ENCODE measurements around the gene CADM1. TPM values are rescaled to one million over a fixed set of nuclear protein-coding genes. Genes with fewer than 3 reads are reported as not detected.
"Not testable (repeated sequence)": the region's sequence is repeated elsewhere in the genome, so short reads cannot be mapped to it uniquely, and the experiment has no call there.

CADM1 gene
- total and polyA plus RNA-seq, 9 of the 15 experiments (the other 6 are each of a cell fraction or from before 2014, with no cell fraction given): 0.42 TPM; not detected in 8

DNA sequence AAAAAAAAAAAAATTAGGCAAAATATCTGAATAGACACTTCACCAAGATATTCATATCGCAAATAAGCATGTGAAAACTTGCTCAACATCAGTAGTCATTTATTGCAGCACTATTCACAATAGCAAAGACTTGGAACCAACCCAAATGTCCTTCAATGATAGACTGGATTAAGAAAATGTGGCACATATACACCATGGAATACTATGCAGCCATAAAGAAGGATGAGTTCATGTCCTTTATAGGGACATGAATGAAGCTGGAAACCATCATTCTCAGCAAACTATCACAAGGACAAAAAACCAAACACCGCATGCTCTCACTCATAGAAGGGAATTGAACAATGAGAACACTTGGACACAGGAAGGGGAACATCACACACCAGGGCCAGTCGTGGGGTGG is 29.9 kb downstream of the CADM1 start:
- H3K9me3 ChIP-seq (replicated peaks; ENCODE audit: control insufficient read depth, insufficient read depth, low read depth, low read length); H2AFZ ChIP-seq (ENCODE audit: low read depth, low read length); CTCF ChIA-PET (ENCODE audit: low intra/inter-chr PET ratio); H3K4me1 ChIP-seq (replicated peaks in 1 of 2; ENCODE audit: control insufficient read depth in 2 of 2, insufficient read depth in 2 of 2, low read length in 2 of 2); ATAC-seq; POLR2A ChIA-PET; H3K27me3 ChIP-seq (ENCODE audit: control insufficient read depth in 2 of 2, insufficient read depth in 2 of 2, low read length in 2 of 2); in situ Hi-C loops (cut with MboI); H3K36me3 ChIP-seq (ENCODE audit: control insufficient read depth, insufficient read depth, low read length); BruUV-seq (replicated peaks); H3K27ac ChIP-seq (ENCODE audit: extremely low read depth, low read depth, low read length); H3K4me2 ChIP-seq (ENCODE audit: insufficient read depth, low read length); intact Hi-C loops (cut with micrococcal nuclease); H3K79me2 ChIP-seq (ENCODE audit: control insufficient read depth, insufficient read depth, low read length); H3K9me1 ChIP-seq (ENCODE audit: control insufficient read depth, insufficient read depth, low read length); H4K20me1 ChIP-seq (replicated peaks; ENCODE audit: control insufficient read depth, insufficient read depth, low read length); H3K9ac ChIP-seq (ENCODE audit: insufficient read depth in 1 of 2, low read depth in 2 of 2, low read length in 2 of 2); DNase-seq (ENCODE audit: extremely low read depth in 1 of 4, low spot score in 3 of 4); H3K4me3 ChIP-seq; FAIRE-seq: not testable (repeated sequence)
- WGBS (ENCODE audit: insufficient coverage, low coverage, missing lambda C conversion rate): 0% methylated on average over 2 of the region's 3 CpGs

DNA sequence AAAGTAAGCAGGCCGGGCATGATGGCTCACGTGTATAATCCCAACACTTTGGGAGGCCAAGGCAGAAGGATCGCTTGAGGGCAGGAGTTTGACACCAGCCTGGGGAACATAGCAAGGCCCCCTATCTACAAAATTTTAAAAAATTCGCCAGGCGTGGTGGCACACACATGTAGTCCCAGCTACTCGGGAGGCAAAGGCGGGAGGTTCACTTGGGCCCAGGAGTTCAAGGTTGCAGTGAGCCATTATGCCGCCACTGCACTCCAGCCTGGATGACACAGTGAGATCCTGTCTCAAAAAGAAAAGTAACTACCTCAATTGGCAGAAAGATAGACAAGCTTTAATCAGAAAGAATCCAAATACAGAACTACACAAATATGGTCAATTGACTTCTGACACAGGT is 31.0 kb downstream of the CADM1 start:
- no peak overlapping the region for H3K4me2 ChIP-seq (ENCODE audit: insufficient read depth, low read length)
- H3K4me3 ChIP-seq: no peak overlapping the region

More for the DNA sequence above, 31.0 kb downstream of the CADM1 start:
- WGBS (ENCODE audit: insufficient coverage, low coverage, missing lambda C conversion rate): 1% methylated on average over 8 of the region's 8 CpGs
- Histone ChIP-seq H4K20me1 (replicated peaks; ENCODE audit: control insufficient read depth, insufficient read depth, low read length) (no peaks in the 10 kb centered on the region), H3K36me3 (ENCODE audit: control insufficient read depth, insufficient read depth, low read length) (no peaks in the 10 kb centered on the region), H3K27me3 (ENCODE audit: control insufficient read depth in 2 of 2, insufficient read depth in 2 of 2, low read length in 2 of 2) (no peaks in the 10 kb centered on the region), H3K4me1 (replicated peaks in 1 of 2; ENCODE audit: control insufficient read depth in 2 of 2, insufficient read depth in 2 of 2, low read length in 2 of 2) (no peaks in the 10 kb centered on the region), H2AFZ (ENCODE audit: low read depth, low read length) (no peak overlapping the region), H3K79me2 (ENCODE audit: control insufficient read depth, insufficient read depth, low read length) (no peaks in the 10 kb centered on the region), H3K27ac (ENCODE audit: extremely low read depth, low read depth, low read length) (no peak overlapping the region), H3K9ac (ENCODE audit: insufficient read depth in 1 of 2, low read depth in 2 of 2, low read length in 2 of 2) (no peak overlapping the region), H3K9me3 (replicated peaks; ENCODE audit: control insufficient read depth, insufficient read depth, low read depth, low read length) (no peaks in the 10 kb centered on the region), H3K9me1 (ENCODE audit: control insufficient read depth, insufficient read depth, low read length) (no peaks in the 10 kb centered on the region)
- ATAC-seq: no peak
- intact Hi-C loops (cut with micrococcal nuclease): no loop called here
- POLR2A ChIA-PET: no interaction called here
- in situ Hi-C loops (cut with MboI): no loop called here
- no peak for DNase-seq (ENCODE audit: extremely low read depth in 1 of 4, low spot score in 3 of 4)
- no TSS peak for BruUV-seq (replicated peaks)
- CTCF ChIA-PET (ENCODE audit: low intra/inter-chr PET ratio): no interaction called here
- TF ChIP-seq SMAD1 (IDR thresholded peaks at IDR 0.05; ENCODE audit: low read depth, low read length, partially characterized antibody): no peak
- TF ChIP-seq, protein P1, sequence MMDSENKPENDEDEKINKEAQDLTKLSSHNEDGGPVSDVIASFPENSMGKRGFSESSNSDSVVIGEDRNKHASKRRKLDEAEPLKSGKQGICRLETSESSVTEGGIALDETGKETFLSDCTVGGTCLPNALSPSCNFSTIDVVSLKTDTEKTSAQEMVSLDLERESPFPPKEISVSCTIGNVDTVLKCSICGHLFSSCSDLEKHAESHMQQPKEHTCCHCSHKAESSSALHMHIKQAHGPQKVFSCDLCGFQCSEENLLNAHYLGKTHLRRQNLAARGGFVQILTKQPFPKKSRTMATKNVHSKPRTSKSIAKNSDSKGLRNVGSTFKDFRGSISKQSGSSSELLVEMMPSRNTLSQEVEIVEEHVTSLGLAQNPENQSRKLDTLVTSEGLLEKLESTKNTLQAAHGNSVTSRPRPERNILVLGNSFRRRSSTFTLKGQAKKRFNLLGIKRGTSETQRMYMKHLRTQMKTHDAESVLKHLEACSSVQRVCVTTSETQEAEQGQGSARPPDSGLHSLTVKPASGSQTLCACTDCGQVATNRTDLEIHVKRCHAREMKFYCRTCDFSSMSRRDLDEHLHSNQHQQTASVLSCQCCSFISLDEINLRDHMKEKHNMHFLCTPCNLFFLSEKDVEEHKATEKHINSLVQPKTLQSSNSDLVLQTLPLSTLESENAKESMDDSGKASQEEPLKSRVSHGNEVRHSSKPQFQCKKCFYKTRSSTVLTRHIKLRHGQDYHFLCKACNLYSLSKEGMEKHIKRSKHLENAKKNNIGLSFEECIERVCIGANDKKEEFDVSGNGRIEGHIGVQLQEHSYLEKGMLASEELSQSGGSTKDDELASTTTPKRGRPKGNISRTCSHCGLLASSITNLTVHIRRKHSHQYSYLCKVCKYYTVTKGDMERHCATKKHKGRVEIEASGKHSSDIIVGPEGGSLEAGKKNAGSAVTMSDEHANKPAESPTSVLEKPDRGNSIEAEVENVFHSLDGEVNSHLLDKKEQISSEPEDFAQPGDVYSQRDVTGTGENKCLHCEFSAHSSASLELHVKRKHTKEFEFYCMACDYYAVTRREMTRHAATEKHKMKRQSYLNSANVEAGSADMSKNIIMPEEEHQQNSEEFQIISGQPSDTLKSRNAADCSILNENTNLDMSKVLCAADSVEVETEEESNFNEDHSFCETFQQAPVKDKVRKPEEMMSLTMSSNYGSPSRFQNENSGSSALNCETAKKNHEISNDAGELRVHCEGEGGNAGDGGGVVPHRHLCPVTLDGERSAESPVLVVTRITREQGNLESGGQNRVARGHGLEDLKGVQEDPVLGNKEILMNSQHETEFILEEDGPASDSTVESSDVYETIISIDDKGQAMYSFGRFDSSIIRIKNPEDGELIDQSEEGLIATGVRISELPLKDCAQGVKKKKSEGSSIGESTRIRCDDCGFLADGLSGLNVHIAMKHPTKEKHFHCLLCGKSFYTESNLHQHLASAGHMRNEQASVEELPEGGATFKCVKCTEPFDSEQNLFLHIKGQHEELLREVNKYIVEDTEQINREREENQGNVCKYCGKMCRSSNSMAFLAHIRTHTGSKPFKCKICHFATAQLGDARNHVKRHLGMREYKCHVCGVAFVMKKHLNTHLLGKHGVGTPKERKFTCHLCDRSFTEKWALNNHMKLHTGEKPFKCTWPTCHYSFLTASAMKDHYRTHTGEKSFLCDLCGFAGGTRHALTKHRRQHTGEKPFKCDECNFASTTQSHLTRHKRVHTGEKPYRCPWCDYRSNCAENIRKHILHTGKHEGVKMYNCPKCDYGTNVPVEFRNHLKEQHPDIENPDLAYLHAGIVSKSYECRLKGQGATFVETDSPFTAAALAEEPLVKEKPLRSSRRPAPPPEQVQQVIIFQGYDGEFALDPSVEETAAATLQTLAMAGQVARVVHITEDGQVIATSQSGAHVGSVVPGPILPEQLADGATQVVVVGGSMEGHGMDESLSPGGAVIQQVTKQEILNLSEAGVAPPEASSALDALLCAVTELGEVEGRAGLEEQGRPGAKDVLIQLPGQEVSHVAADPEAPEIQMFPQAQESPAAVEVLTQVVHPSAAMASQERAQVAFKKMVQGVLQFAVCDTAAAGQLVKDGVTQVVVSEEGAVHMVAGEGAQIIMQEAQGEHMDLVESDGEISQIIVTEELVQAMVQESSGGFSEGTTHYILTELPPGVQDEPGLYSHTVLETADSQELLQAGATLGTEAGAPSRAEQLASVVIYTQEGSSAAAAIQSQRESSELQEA (IDR thresholded peaks at IDR 0.05; ENCODE audit: low read depth): no peak
- no peak for TF ChIP-seq SRSF3 (IDR thresholded peaks at IDR 0.05; ENCODE audit: insufficient read depth, low read length)
- TF ChIP-seq ZNF347 (CRISPR knock-in tag; IDR thresholded peaks at IDR 0.05; ENCODE audit: low read depth): no peak
- TF ChIP-seq ZFP30 (CRISPR knock-in tag; IDR thresholded peaks at IDR 0.05; ENCODE audit: borderline replicate concordance): no peak
- no peak for FAIRE-seq

Data from K562 (cell line).